HFF-Myc (cell line): Measurements from ENCODE around the gene MARCO.

Experiments used
- DNase-seq: peaks from one replicate; pipeline ENCODE4 v3.0.0-alpha.2; 2011; ENCODE audit warnings: low read depth; ENCODE audit errors: extremely low read depth
- H3K4me3 ChIP-seq: replicated peaks from 2 replicates; pipeline ENCODE4 v1.5.1; 2011; ENCODE audit warnings: low read depth, mild to moderate bottlenecking, control low read depth, low read length
- CTCF ChIP-seq: IDR thresholded peaks from 2 replicates; pipeline ENCODE4 v1.5.1; 2012; ENCODE audit warnings: mild to moderate bottlenecking, low read depth, low read length, control low read depth; ENCODE audit errors: missing control alignments

MARCO gene

GRCh38 chr2:119009110-119009509, 67.1 kb downstream of the MARCO start:
- no peak for DNase-seq
- no peak overlapping the region for H3K4me3 ChIP-seq
- TF ChIP-seq CTCF, result no peak

- TF ChIP-seq CTCF, result no peak
- no peak for DNase-seq
- no peak overlapping the region for H3K4me3 ChIP-seq
Observed at GRCh38 chr2:119010336-119010735, 68.3 kb downstream of the MARCO start.

- no peak for DNase-seq
- no peak overlapping the region for H3K4me3 ChIP-seq
- peak; percentile 48 for TF ChIP-seq CTCF
Observed at GRCh38 chr2:119011162-119011909, 69.3 kb downstream of the MARCO start.

GRCh38 chr2:119011910-119012209, 69.9 kb downstream of the MARCO start:
- H3K4me3 ChIP-seq, result no peak overlapping the region
- TF ChIP-seq CTCF, result no peak
- no peak for DNase-seq

- no peak for DNase-seq
- TF ChIP-seq CTCF, result no peak
Observed at GRCh38 chr2:119012345-119013301, 70.6 kb downstream of the MARCO start.

GRCh38 chr2:119013671-119014070, 71.7 kb downstream of the MARCO start:
- H3K4me3 ChIP-seq, result no peak overlapping the region
- no peak for TF ChIP-seq CTCF
- DNase-seq, result no peak

More at GRCh38 chr2:119012345-119013301, 70.6 kb downstream of the MARCO start:
- no peak overlapping the region for H3K4me3 ChIP-seq
